ENCODE measurements around the gene PDE4D.

PDE4D gene

GRCh38 chr5:59253625-59254024 lies 639.9 kb downstream of the PDE4D start:
- DNase-seq (ENCODE audit: low spot score): no peak
- TF ChIP-seq CTCF (IDR thresholded peaks at IDR 0.05; ENCODE audit: extremely low read depth, missing control alignments): no peak

GRCh38 chr5:59251627-59252026 lies 641.9 kb downstream of the PDE4D start:
- no peak for DNase-seq (ENCODE audit: low spot score)
- no peak for TF ChIP-seq CTCF (IDR thresholded peaks at IDR 0.05; ENCODE audit: extremely low read depth, missing control alignments)

GRCh38 chr5:59249726-59250125 lies 643.8 kb downstream of the PDE4D start:
- no peak for TF ChIP-seq CTCF (IDR thresholded peaks at IDR 0.05; ENCODE audit: extremely low read depth, missing control alignments)
- DNase-seq (ENCODE audit: low spot score): no peak

- TF ChIP-seq CTCF (IDR thresholded peaks at IDR 0.05; ENCODE audit: extremely low read depth, missing control alignments): no peak
- DNase-seq (ENCODE audit: low spot score): no peak
These were observed 644.4 kb downstream of the PDE4D start for GRCh38 chr5:59249160-59249559.

- DNase-seq (ENCODE audit: low spot score): no peak
- no peak for TF ChIP-seq CTCF (IDR thresholded peaks at IDR 0.05; ENCODE audit: extremely low read depth, missing control alignments)
These were observed 646.6 kb downstream of the PDE4D start for GRCh38 chr5:59246882-59247281.

GRCh38 chr5:59246145-59246869 lies 647.2 kb downstream of the PDE4D start:
- no peak for DNase-seq (ENCODE audit: low spot score)
- TF ChIP-seq CTCF (IDR thresholded peaks at IDR 0.05; ENCODE audit: extremely low read depth, missing control alignments): no peak

GRCh38 chr5:59245198-59245597 lies 648.3 kb downstream of the PDE4D start:
- DNase-seq (ENCODE audit: low spot score): no peak
- no peak for TF ChIP-seq CTCF (IDR thresholded peaks at IDR 0.05; ENCODE audit: extremely low read depth, missing control alignments)

All from GM20000 (cell line).